Keratinocyte (primary cell): ENCODE measurements around the gene CAP2.

Experiments
- CTCF ChIP-seq, 3 experiments: IDR thresholded peaks in 1 of 3; conservative IDR thresholded peaks in 1 of 3; optimal IDR thresholded peaks in 1 of 3; 2 replicates in 2 of 3; 3 replicates in 1 of 3; pipeline versions ENCODE3 to v1.5.1; 2011; ENCODE audit warnings: low read length in 3 of 3, mild to moderate bottlenecking in 3 of 3, moderate library complexity in 2 of 3, control low read depth in 1 of 3, inconsistent platforms in 1 of 3; ENCODE audit not compliant: insufficient read depth in 2 of 3; ENCODE audit errors: extremely low read depth in 1 of 3
- EZH2 ChIP-seq: IDR thresholded peaks from one replicate; pipeline ENCODE4 v1.6.1; 2012; ENCODE audit warnings: inconsistent platforms, mild to moderate bottlenecking, low read length, moderate library complexity

GRCh38 chr6:17551383-17551958 is 158.1 kb downstream of the CAP2 start:
- no peak for TF ChIP-seq CTCF (optimal IDR thresholded peaks at IDR 0.05 in 1 of 3, IDR thresholded peaks at IDR 0.05 in 1 of 3, conservative IDR thresholded peaks at IDR 0.05 in 1 of 3; ENCODE audit: extremely low read depth in 1 of 3, insufficient read depth in 2 of 3, low read length in 3 of 3)
- no peak for TF ChIP-seq EZH2
